ENCODE measurements around the gene KLK7.
"Not testable (repeated sequence)": the region's sequence is repeated elsewhere in the genome, so short reads cannot be mapped to it uniquely, and the experiment has no call there.

The KLK7 gene

DNA sequence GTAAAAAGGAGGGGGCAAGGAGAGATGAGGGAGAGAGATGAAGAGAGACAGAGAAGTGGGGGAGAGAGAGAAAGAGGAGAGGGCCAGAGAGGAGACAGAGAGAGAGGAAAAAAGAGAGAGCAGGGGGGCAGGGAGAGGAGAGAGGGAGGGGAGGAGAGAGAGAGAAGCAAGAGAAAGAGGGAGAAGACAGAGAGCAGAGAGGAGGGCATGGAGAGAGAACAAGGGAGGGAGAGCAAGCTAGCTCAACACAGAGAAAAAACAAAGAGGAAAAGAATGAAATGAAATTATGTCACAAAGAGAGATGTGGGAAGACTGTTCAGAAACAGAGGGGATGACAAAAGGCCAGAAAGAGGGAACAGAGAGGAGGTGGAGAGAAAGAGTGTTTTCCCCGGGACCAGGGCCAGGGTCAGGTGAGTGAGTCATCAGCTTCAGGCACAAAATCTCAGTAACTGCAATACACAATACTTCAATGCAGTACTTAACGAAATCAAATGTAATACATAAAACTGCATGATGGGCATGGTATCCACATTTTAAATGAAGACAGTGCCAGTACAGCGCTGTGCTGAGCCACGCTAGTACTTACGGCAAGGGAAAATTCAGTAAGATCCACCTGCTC, 4.8 kb downstream of the KLK7 start:
- no peak overlapping the region for H3K4me3 ChIP-seq (ENCODE audit: insufficient read length, low read depth)
- TF ChIP-seq YY1 (IDR thresholded peaks at IDR 0.05; ENCODE audit: insufficient read depth, insufficient read length), result no peak
- no peak for TF ChIP-seq SUZ12 (IDR thresholded peaks at IDR 0.05; ENCODE audit: extremely low read depth, insufficient read depth, insufficient read length)
- peaks cover 9% of the 10 kb centered on the region for H3K4me1 ChIP-seq (ENCODE audit: insufficient read depth, insufficient read length)
- H3K9ac ChIP-seq (ENCODE audit: insufficient read length, low read depth), result no peak overlapping the region
- DNase-seq (ENCODE audit: low read depth, low spot score), result no peak
- H3K27me3 ChIP-seq (ENCODE audit: insufficient read depth, insufficient read length), result no peaks in the 10 kb centered on the region
- H3K9me3 ChIP-seq (ENCODE audit: insufficient read depth, low read length), result no peaks in the 10 kb centered on the region
- no peaks in the 10 kb centered on the region for H3K36me3 ChIP-seq (ENCODE audit: insufficient read depth, insufficient read length, low read length)

DNA sequence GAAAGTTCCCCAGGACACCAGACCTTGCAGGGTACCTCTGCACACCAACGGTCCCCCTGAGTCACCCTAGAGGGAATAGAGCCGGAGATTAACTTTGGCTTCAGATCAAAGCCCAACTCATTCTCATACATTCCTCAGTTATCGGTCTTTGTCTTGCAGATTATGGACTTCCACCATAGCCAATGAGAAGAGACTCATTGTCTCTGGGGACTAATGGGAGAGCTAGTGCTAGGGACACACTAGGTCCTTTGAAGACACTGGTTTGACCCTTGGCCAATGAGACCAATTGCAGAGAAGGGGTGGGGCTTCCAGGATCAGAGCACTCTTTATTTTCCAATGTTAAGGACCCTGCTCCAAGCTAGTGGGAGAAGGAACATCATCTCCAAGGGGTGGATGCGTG, 6.1 kb downstream of the KLK7 start:
- Histone ChIP-seq H3K36me3 (ENCODE audit: insufficient read depth, insufficient read length, low read length) (no peaks in the 10 kb centered on the region), H3K4me1 (ENCODE audit: insufficient read depth, insufficient read length) (peaks cover 9% of the 10 kb centered on the region), H3K9me3 (ENCODE audit: insufficient read depth, low read length) (no peaks in the 10 kb centered on the region), H3K9ac (ENCODE audit: insufficient read length, low read depth) (no peak overlapping the region), H3K4me3 (ENCODE audit: insufficient read length, low read depth) (no peak overlapping the region), H3K27me3 (ENCODE audit: insufficient read depth, insufficient read length) (no peaks in the 10 kb centered on the region)
- DNase-seq (ENCODE audit: low read depth, low spot score), result no peak
- TF ChIP-seq ZNF274 (IDR thresholded peaks at IDR 0.05; ENCODE audit: low read depth, low read length) (no peak), SUZ12 (IDR thresholded peaks at IDR 0.05; ENCODE audit: extremely low read depth, insufficient read depth, insufficient read length) (no peak), YY1 (IDR thresholded peaks at IDR 0.05; ENCODE audit: insufficient read depth, insufficient read length) (no peak)

DNA sequence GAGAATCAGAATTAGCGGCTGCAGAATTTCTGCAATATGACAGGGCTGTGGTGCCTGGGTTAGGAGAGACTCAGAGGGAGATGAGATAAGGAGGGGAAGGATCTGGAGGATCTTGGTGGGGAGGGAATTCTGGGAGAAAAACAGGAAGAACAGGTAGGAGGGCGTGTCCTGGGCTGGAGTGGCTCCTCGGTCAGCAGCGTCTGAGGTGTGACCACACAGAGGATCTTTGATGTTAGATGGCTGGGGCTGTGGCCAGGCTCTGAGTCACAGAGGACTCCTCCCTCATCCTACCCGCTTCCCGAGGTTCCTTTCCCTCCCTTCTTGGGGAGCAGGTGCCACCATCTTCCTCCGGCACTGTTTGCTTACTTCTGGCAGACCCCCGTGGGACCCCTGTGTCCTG, 8.0 kb downstream of the KLK7 start:
- DNase-seq (ENCODE audit: low read depth, low spot score), result no peak
- no peak overlapping the region for H3K4me3 ChIP-seq (ENCODE audit: insufficient read length, low read depth)
- H3K9ac ChIP-seq (ENCODE audit: insufficient read length, low read depth), result no peak overlapping the region
- H3K9me3 ChIP-seq (ENCODE audit: insufficient read depth, low read length), result no peaks in the 10 kb centered on the region
- peaks cover 6% of the 10 kb centered on the region for H3K4me1 ChIP-seq (ENCODE audit: insufficient read depth, insufficient read length)
- H3K36me3 ChIP-seq (ENCODE audit: insufficient read depth, insufficient read length, low read length), result no peaks in the 10 kb centered on the region
- TF ChIP-seq SUZ12 (IDR thresholded peaks at IDR 0.05; ENCODE audit: extremely low read depth, insufficient read depth, insufficient read length) (no peak), ZNF274 (IDR thresholded peaks at IDR 0.05; ENCODE audit: low read depth, low read length) (no peak), YY1 (IDR thresholded peaks at IDR 0.05; ENCODE audit: insufficient read depth, insufficient read length) (no peak)
- no peaks in the 10 kb centered on the region for H3K27me3 ChIP-seq (ENCODE audit: insufficient read depth, insufficient read length)

DNA sequence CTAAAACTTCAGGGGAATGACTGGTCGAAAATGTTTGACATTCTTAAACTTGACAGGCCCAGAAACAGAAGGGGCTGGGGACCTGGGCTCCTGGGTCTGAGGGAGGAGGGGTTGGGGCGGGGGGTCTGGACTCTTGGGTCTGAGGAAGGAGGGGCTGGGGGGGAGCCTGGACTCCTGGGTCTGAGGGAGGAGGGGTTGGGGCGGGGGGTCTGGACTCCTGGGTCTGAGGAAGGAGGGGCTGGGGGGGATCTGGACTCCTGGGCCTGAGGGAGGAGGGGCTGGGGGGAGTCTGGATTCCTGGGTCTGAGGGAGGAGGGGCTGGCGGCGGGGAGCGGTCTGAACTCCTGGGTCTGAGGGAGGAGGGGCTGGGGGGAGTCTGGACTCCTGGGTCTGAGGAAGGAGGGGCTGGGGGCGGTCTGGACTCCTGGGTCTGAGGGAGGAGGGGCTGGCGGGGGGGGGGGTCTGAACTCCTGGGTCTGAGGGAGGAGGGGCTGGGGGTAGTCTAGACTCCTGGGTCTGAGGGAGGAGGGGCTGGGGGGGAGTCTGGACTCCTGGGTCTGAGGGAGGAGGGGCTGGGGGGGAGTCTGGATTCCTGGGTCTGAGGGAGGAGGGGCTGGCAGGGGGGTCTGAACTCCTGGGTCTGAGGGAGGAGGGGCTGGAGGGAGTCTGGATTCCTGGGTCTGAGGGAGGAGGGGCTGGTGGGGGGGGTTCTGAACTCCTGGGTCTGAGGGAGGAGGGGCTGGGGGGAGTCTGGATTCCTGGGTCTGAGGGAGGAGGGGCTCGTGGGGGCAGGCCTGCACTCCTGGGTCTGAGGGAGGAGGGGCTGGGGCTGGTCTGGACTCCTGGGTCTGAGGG, 8.8 kb downstream of the KLK7 start:
- Histone ChIP-seq H3K27me3 (ENCODE audit: insufficient read depth, insufficient read length) (no peaks in the 10 kb centered on the region), H3K4me3 (ENCODE audit: insufficient read length, low read depth) (no peak overlapping the region), H3K4me1 (ENCODE audit: insufficient read depth, insufficient read length) (peaks cover 3% of the 10 kb centered on the region), H3K36me3 (ENCODE audit: insufficient read depth, insufficient read length, low read length) (no peaks in the 10 kb centered on the region), H3K9ac (ENCODE audit: insufficient read length, low read depth) (no peak overlapping the region), H3K9me3 (ENCODE audit: insufficient read depth, low read length) (no peaks in the 10 kb centered on the region)
- no peak for DNase-seq (ENCODE audit: low read depth, low spot score)
- TF ChIP-seq ZNF274 (IDR thresholded peaks at IDR 0.05; ENCODE audit: low read depth, low read length) (no peak), SUZ12 (IDR thresholded peaks at IDR 0.05; ENCODE audit: extremely low read depth, insufficient read depth, insufficient read length) (no peak), YY1 (IDR thresholded peaks at IDR 0.05; ENCODE audit: insufficient read depth, insufficient read length) (no peak)

DNA sequence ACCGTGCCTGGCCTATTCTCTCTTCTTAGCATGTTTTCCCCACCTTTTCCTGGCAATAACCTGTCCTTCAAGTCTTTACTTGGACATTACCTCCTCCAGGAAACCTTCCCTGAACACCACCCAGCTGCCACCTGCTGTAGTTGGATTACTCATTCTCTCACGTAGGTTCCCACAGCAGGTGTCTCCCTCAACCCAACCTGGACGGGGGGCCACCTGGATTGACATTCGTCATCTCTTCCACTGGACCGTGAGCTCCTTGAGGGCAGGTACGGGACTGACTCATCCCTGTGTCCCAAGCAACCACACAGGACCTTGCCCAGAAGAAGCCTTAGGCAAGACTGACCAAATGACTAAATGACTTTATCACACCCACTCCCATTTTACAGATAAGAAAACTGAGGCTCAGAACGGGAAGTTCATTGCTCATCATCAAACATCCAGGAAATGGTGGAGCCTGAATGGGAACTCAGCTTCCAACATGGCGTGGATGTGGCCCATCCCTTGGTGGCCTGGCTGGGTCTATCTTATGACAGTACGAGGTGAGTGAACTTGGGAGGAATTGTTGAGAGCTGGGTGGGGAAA, 10.8 kb downstream of the KLK7 start:
- no peak for DNase-seq (ENCODE audit: low read depth, low spot score)
- Histone ChIP-seq H3K36me3 (ENCODE audit: insufficient read depth, insufficient read length, low read length) (no peaks in the 10 kb centered on the region), H3K9me3 (ENCODE audit: insufficient read depth, low read length) (no peaks in the 10 kb centered on the region), H3K4me1 (ENCODE audit: insufficient read depth, insufficient read length) (peaks cover 9% of the 10 kb centered on the region), H3K27me3 (ENCODE audit: insufficient read depth, insufficient read length) (no peaks in the 10 kb centered on the region), H3K4me3 (ENCODE audit: insufficient read length, low read depth) (no peak overlapping the region), H3K9ac (ENCODE audit: insufficient read length, low read depth) (no peak overlapping the region)
- TF ChIP-seq YY1 (IDR thresholded peaks at IDR 0.05; ENCODE audit: insufficient read depth, insufficient read length) (no peak), ZNF274 (IDR thresholded peaks at IDR 0.05; ENCODE audit: low read depth, low read length) (no peak), SUZ12 (IDR thresholded peaks at IDR 0.05; ENCODE audit: extremely low read depth, insufficient read depth, insufficient read length) (no peak)

DNA sequence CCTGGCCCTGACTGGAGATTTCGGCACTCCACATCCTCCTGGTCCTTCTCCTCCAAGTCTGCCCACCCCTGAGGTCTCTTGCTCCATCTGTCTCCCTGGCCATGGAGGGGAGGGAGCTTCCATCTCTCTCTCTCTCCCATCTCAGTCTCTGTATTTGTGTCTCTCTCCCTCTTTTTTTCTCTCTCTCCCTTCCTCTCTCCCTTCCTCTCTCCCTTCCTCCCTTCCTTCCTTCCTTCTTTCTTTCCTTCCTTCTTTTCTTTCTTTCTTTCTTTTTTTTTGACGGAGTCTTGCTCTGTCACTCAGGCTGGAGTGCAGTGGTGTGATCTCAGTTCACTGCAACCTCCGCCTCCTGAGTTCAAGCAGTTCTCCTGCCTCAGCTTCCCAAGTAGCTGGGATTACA, 13.9 kb downstream of the KLK7 start:
- DNase-seq (ENCODE audit: low read depth, low spot score); H3K27me3 ChIP-seq (ENCODE audit: insufficient read depth, insufficient read length); H3K4me3 ChIP-seq (ENCODE audit: insufficient read length, low read depth); H3K36me3 ChIP-seq (ENCODE audit: insufficient read depth, insufficient read length, low read length); H3K9ac ChIP-seq (ENCODE audit: insufficient read length, low read depth); H3K9me3 ChIP-seq (ENCODE audit: insufficient read depth, low read length): not testable (repeated sequence)
- H3K4me1 ChIP-seq (ENCODE audit: insufficient read depth, insufficient read length), result peaks cover 11% of the 10 kb centered on the region

DNA sequence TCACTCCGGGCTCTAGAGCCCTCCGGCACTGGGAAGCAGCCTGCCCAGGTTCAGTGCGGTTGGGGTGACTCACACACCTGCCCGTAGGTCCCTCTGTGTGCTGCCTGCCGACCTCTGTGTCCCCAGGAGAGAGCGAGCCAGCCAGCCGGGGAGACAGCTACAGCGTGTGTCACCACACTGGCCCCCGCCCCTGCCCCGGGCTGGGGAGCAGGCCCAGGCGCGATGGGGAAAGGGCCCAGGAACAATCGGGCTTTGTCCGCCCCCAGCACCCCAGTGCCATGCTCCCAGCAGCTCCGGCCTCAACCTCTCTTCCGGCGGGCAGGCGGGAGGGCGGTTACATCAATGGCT, 14.3 kb downstream of the KLK7 start, which contains the start of gene KLK6:
Gene KLK6 (minus strand): TSS at position 179 of the 348 bp plus-strand sequence. CDS start 1,487 bp downstream, outside the sequence.
- no peak for DNase-seq (ENCODE audit: low read depth, low spot score)
- no peak for TF ChIP-seq SUZ12 (IDR thresholded peaks at IDR 0.05; ENCODE audit: extremely low read depth, insufficient read depth, insufficient read length)
- no peak for TF ChIP-seq YY1 (IDR thresholded peaks at IDR 0.05; ENCODE audit: insufficient read depth, insufficient read length)
- no peak for TF ChIP-seq ZNF274 (IDR thresholded peaks at IDR 0.05; ENCODE audit: low read depth, low read length)
- H3K9ac ChIP-seq (ENCODE audit: insufficient read length, low read depth), result peak within 1 kb of the TSS; percentile 21
- H3K4me1 ChIP-seq (ENCODE audit: insufficient read depth, insufficient read length), result peaks cover 11% of the 10 kb centered on the region
- no peaks in the 10 kb centered on the region for H3K9me3 ChIP-seq (ENCODE audit: insufficient read depth, low read length)
- H3K36me3 ChIP-seq (ENCODE audit: insufficient read depth, insufficient read length, low read length), result no peaks in the 10 kb centered on the region
- H3K27me3 ChIP-seq (ENCODE audit: insufficient read depth, insufficient read length), result no peaks in the 10 kb centered on the region
- no peak within 1 kb of the TSS for H3K4me3 ChIP-seq (ENCODE audit: insufficient read length, low read depth)
